CD4-positive, alpha-beta T cell treated with Interleukin-12 subunit alpha and Interleukin-12 subunit beta, for 1 hour (primary cell): Measurements from ENCODE around the gene DOCK6.

Experiments used
- DNase-seq: peaks from one replicate; pipeline ENCODE4 v3.0.0-alpha.2; 2020

Gene DOCK6

DNA sequence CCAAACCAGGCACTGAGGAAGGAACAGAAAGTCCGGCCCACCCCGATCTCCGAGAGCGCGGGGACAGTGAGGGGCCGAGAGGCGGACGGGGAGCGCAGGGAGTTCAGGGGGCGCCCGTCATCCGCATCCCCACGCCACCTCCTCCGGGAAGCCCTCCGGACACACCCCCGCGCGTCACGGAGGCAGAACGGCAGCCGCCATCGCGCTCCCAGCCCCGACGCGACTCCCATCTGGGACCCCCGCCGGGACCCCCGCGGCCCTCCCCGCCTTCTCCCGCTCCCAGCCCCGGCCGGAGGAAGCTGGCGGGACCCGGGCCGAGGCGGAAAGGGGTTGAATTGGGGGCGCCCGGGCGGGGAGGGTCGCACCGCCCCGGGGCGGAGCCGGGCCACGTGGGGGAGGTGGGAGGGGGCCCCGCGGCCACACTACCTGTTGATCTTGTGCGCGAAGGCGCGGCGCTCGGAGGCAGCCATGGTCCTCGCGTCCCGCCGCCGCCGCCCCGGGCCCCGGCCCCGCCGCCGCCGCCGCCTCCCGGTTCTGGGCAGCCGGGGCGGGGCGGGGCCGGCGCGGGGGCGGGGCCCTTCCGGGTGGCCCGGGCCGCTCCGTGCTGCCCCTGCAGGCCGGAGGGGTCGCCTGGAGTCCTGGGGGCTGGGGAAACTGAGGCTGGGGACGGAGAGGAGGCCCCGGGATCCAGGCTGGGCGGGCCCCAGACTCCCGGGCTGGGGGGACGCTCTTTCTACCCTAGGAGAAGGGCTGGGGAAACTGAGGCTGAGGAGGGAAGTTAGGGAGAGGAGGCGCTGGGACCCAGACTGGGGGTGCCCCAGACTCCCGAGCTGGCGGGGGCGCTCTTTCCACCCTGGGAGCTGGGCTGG lies at the start of gene DOCK6:
Gene DOCK6 (minus strand): TSS at position 554 of the 869 bp plus-strand sequence. CDS start 84 bp downstream, at position 470.
- no peak for DNase-seq

DNA sequence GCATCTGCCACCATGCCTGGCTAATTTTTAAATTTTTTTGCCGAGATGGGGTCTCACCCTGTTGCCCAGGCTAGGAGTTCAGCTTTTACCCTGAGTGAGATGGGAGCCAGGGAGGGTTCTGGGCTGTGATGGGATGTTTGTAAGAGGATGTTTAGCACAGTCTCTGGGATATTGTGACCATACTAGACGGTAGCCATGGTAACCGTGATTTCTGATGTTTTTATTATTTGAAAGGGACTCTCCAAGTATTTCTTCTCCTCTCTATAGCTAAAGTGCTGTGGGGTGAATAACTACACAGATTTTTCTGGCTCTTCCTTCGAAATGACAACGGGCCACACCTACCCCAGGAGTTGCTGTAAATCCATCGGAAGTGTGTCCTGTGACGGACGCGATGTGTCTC lies 44.0 kb upstream of the DOCK6 start:
- DNase-seq = no peak

GRCh38 chr19:11304936-11305335 lies 42.6 kb upstream of the DOCK6 start:
- DNase-seq = no peak

DNA sequence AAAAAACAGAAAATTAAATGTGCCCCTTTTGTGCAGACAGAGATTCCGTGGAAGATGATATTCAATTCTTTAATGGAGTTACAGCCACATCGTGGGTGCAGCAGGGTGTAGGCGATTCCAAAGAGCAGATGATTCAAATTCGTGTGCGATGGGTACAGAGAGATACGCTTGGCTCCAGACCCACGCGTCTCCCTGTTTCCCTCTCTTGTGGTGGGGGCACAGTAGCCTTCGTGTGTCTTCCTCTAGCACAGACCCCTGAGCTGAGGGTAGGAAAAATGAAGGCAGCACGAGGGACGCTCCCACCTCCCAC lies 38.4 kb upstream of the DOCK6 start:
- no peak for DNase-seq

GRCh38 chr19:11299946-11300810 lies 37.9 kb upstream of the DOCK6 start:
- DNase-seq = no peak

DNA sequence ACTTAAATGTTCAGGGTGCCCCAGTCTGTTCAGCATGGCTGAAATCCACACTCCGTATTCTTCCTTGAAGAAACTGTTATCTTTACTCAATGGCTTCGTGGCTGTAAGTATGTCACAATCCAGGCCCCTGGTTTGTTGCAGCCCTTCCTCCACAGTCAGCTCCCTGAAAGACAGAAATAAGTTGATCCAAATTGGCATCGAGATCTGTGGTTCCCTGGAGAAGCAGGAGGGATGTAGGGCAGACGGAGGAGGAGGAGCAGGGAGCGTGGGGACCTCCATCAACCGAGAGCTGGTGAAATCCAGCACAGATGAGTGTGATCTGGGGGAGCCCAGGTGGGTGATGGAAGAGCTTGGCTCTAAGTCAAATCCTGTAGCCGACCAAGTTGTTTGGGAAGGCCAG lies 33.9 kb upstream of the DOCK6 start:
- no peak for DNase-seq

DNA sequence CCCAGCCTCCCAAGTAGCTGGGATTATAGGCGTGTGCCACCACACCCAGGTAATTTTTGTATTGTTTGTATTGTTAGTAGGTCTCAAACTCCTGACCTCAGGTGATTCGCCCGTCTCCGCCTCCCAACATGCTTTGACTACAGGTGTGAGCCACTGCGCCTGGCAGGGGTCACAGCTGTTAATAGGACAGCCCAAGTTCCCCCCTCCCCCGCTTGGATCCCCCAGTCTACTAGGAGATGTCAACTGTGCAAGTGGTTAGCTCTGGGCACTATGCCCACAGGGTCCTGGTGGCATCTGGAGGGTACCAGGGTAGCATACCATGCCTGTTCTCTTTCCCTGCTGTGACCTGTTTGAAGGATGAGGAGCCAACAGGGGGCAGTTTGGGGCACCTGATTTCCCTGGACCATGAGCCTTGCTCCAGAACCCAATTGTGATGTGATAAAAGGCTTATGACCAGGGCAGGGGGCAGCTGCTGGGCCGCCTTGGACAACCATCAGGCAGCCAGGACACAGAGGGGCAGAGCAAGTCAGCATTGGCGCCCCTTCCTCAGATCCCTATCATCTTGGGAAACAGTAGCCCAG lies 33.4 kb upstream of the DOCK6 start, which contains the start of gene TSPAN16:
Gene TSPAN16 (plus strand): TSS at position 496 of the 581 bp plus-strand sequence. CDS start 138 bp downstream, outside the sequence.
- no peak for DNase-seq

DNA sequence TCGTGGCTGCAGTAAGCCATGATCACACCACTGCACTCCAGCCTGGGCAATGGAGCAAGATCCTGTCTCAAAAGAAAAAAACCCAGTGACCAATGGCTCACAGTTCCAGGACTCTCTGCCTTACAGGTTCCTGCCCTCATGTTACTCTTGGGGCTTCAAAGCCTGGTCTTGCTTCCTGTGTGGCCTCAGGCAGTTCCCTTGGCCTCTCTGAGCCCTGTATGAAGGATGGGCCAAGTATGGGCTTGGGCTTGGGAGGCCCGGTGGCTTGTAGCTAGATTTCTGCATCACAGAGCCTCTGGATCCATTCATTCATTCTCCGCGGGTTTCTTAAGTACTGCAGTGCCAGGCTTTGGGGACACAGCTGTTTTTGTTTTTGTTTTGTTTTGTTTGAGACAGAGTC lies 32.9 kb upstream of the DOCK6 start:
- DNase-seq = no peak

DNA sequence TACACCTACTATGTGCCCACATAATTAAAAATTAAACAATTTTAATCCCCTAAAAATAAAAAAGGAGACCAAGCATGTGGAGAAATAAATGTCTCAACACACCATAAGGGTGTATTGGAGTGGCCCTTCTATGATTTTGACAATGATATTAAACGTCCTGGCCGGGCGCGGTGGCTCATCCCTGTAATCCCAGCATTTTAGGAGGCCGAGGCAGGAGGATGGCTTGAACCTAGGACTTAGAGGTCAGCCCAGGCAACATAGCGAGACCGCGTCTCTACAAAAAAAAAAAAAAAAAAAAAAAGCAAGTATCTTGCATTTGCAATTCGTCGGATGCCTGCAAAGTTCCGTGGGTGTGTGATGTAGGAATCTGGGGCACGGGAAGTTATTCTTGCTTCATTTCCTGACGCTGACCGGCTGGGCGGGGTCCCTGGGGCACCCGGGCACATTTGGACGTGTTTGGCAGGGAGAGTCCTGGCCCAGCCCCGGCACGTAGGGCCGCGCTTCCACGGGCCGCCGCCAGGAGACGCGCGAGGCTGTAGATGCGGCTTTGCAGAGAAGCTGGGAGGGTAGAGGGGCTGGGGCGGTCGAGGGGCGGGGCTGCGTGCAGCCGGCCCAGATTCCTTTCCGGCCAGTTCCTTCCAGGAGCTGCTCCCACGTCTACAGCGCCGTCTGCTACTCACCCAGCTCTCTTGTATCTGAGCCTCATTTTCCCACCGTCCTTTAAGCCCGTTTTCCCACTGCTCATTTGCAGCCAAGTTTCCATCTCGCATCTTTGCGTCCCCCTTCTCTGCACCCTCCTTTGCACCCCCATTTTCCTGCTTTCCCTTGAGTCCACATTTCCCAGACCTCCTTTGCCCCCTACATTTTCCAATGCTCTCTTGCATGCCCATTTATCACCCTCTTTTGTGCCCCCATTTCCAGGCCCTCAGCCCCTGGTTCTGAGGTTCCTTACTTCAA lies 31.4 kb upstream of the DOCK6 start:
- DNase-seq = peak; percentile 81

- no peak for DNase-seq
Observed at GRCh38 chr19:11291991-11292390, 29.7 kb upstream of the DOCK6 start.

- no peak for DNase-seq
Observed at GRCh38 chr19:11291415-11291814, 29.1 kb upstream of the DOCK6 start.

DNA sequence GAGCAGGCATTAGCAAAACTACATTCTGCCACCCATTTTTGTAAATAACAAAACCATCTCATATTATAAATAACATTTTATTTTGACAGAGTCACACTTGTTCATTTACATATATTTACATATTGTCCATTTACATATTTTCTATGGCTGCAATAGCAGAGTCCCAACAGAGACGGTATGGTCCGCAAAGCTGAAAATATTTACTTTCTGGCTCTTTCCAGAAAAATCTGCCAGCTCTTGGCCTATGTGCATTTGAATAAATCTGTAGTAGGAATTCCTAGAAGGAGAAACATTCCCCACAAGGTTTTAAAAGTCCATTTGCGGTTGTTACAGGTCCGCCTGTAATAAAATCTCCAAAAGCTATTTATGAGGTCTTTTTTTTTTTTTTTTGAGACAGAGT lies 27.9 kb upstream of the DOCK6 start:
- DNase-seq = no peak

DNA sequence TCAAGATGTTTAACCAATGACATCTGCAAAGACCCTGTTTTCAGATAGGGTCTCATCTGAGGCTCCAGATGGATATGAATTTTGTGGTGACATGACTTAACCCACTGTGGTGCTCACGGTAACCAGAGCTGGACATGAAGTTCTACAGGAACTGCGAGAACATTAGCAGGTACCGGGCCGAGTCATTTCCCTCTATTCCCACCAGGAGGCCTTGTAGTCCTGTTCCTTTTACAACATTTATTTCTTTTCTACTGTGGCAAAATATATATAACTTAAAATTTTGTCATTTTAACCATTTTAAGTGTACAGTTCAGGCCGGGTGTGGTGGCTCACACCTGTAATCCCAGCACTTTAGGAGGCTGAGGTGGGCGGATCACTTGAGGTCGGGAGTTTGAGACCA lies 26.0 kb upstream of the DOCK6 start:
- DNase-seq = no peak

DNA sequence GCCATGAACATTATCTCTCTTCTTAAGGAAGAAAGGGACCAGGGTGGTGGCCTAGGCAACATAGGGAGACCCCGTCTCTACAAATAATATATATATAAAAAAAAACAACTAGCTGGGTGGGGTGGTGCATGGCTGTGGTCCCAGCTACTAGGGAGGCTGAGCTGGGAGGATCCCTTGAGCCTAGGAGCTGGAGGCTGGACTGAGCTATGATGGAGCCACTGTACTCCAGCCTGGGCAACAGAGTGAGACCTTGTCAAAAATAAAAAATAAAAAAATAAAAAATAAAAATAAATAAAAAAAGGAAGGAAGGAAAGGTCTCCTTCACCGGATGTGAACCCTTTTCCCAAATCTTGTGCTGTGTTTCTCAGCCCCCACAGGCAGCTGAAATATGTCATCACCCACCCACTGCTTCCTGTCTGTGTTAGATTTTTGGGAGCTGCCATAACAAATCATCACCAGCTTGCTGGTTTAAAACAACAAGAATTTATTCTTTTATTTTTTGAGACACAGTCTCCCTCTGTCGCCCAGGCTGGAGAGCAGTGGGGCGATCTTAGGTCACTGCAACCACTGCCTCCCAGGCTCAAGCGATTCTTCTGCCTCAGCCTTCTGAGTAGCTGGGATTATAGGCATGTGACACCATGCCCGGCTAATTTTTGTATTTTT lies 24.1 kb upstream of the DOCK6 start:
- DNase-seq = no peak

- DNase-seq = no peak
Observed at GRCh38 chr19:11284515-11284914, 22.2 kb upstream of the DOCK6 start.

- no peak for DNase-seq
Observed at GRCh38 chr19:11281356-11282049, 19.2 kb upstream of the DOCK6 start.

- peak; percentile 71 for DNase-seq
Observed at GRCh38 chr19:11279505-11280236, 17.3 kb upstream of the DOCK6 start.

DNA sequence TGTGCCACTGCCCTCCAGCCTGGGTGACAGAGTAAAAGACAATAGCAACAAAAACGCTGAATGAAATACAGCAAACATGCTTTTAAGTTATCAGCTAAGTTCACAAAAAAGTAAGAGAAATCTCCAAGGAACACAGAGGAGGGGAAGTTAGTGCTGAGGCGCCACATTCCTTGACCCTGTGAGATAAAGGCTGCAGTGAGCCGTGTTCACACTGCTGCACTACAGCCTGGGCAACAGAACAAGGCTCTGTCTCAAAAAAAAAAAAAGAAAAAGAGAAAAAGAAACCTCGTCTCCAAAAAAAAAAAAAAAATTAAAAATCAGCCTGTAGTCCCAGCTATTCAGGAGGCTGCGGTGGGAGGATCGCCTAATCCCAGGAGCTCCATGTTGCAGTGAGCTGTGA lies 16.3 kb upstream of the DOCK6 start:
- DNase-seq = no peak

DNA sequence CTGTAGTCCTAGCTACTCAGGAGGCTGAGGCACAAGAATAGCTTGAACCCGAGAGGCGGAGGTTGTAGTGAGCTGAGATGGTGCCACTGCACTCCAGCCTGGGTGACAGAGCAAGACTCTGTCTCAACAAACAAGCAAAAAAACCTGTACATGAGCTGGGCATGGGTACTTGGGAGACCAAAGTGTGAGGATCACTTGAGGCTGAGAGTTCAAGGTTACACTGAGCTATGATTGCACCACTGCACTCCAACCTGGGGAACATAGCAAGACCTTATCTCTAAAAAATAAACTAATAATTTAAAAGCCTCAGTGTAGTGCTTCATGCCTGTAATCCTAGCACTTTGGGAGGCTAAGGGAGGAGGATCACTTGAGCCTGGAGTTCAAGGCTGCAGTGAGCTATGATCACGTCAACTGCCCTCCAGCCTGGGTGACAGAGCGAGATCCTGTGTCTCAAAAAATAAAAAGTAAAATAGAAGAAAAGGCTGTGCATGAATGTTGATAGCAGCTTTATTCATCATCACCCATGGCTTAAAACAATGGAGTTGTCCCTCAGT lies 12.3 kb upstream of the DOCK6 start:
- DNase-seq = no peak

- no peak for DNase-seq
Observed at GRCh38 chr19:11273989-11274388, 11.7 kb upstream of the DOCK6 start.
